Measurements from ENCODE around the gene SF3A1.

The SF3A1 gene

GRCh38 chr22:30287648-30288418, 68.9 kb downstream of the SF3A1 start:
- peak; percentile 62 to 89 (median 81) for DNase-seq

- peak; percentile 72 to 83 (median 81) for DNase-seq
Observed at GRCh38 chr22:30286813-30287647, 69.7 kb downstream of the SF3A1 start.

- DNase-seq = no peak
Observed at GRCh38 chr22:30286331-30286730, 70.4 kb downstream of the SF3A1 start.

GRCh38 chr22:30285846-30286200, 70.9 kb downstream of the SF3A1 start:
- DNase-seq = no peak

GRCh38 chr22:30285176-30285845, 71.4 kb downstream of the SF3A1 start:
- DNase-seq = no peak

- no peak for DNase-seq
Observed at GRCh38 chr22:30284666-30285065, 72.0 kb downstream of the SF3A1 start.

GRCh38 chr22:30284172-30284571, 72.5 kb downstream of the SF3A1 start:
- no peak for DNase-seq

- no peak for DNase-seq
Observed at GRCh38 chr22:30283342-30283741, 73.4 kb downstream of the SF3A1 start.

- peak in 1 of 5 experiments; percentile 65 for DNase-seq
Observed at GRCh38 chr22:30282616-30283046, 74.1 kb downstream of the SF3A1 start.

Measured in T-helper 2 cell (primary cell).